Transverse colon (tissue), 4 donors: ENCODE results near the gene PTGR3.

ENCODE experiments used
- CTCF ChIP-seq, 5 experiments: fragments of 200-600 bp in 3 of 5; fragments of 450-650 bp in 2 of 5; sonication (generic) in 3 of 5; IDR thresholded peaks; 1 replicate in 2 of 5; 2 replicates in 3 of 5; pipeline ENCODE4 v1.5.1; 2016 to 2017; ENCODE audit warnings: antibody characterized with exemption in 5 of 5, inconsistent platforms in 3 of 5, mild to moderate bottlenecking in 2 of 5, moderate library complexity in 1 of 5
- POLR2A ChIP-seq: fragments of 450-650 bp; IDR thresholded peaks from one replicate; pipeline ENCODE4 v1.6.1; 2016; ENCODE audit warnings: antibody characterized with exemption, mild to moderate bottlenecking, moderate library complexity
- POLR2AphosphoS5 ChIP-seq, 3 donors: sonication (generic); formaldehyde crosslinking; IDR thresholded peaks; one replicate each; pipeline ENCODE4 v1.6.1; 2016; ENCODE audit warnings: antibody characterized with exemption in 3 of 3

GRCh38 chr18:75252136-75252535, 43.2 kb upstream of the PTGR3 start:
- TF ChIP-seq POLR2AphosphoS5 (IDR thresholded peaks at IDR 0.05) (no peak), CTCF (IDR thresholded peaks at IDR 0.05) (no peak), POLR2A (no peak)
